Measurements from ENCODE around the gene TRMT6.

DNA sequence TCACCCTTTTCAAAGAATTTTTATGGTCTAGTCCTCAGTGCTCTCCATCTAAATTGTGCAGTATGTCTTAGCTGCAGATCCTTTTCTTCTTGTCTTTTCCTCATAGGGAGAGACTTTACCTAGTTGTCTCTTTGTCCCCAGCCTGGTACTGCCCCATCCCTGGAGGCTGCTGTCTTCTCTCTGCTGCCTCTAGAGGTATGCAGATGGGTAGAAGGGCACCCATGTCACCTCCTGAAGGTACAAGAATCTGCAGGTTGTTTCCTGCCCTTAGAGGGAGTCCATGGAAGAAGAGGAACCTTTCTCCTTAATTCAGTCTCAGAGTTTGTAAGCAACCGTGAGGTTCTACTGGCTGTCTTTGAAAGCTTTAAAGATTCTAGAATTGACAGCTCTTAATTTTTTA, 39.2 kb upstream of the TRMT6 start:
- no peak for TF ChIP-seq POLR2A (IDR thresholded peaks at IDR 0.05)
- TF ChIP-seq, protein P1, sequence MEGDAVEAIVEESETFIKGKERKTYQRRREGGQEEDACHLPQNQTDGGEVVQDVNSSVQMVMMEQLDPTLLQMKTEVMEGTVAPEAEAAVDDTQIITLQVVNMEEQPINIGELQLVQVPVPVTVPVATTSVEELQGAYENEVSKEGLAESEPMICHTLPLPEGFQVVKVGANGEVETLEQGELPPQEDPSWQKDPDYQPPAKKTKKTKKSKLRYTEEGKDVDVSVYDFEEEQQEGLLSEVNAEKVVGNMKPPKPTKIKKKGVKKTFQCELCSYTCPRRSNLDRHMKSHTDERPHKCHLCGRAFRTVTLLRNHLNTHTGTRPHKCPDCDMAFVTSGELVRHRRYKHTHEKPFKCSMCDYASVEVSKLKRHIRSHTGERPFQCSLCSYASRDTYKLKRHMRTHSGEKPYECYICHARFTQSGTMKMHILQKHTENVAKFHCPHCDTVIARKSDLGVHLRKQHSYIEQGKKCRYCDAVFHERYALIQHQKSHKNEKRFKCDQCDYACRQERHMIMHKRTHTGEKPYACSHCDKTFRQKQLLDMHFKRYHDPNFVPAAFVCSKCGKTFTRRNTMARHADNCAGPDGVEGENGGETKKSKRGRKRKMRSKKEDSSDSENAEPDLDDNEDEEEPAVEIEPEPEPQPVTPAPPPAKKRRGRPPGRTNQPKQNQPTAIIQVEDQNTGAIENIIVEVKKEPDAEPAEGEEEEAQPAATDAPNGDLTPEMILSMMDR (IDR thresholded peaks at IDR 0.05), result no peak

Measured in thyroid gland (tissue), 4 donors.